Measurements from ENCODE around the gene B4GALT5. TPM values are rescaled to one million over a fixed set of nuclear protein-coding genes. Genes with fewer than 3 reads are reported as not detected.

The B4GALT5 gene
- polyA plus RNA-seq, 6 donors from 2014 or later = 0.60 to 0.87 (median 0.71) TPM; not detected in 1

DNA sequence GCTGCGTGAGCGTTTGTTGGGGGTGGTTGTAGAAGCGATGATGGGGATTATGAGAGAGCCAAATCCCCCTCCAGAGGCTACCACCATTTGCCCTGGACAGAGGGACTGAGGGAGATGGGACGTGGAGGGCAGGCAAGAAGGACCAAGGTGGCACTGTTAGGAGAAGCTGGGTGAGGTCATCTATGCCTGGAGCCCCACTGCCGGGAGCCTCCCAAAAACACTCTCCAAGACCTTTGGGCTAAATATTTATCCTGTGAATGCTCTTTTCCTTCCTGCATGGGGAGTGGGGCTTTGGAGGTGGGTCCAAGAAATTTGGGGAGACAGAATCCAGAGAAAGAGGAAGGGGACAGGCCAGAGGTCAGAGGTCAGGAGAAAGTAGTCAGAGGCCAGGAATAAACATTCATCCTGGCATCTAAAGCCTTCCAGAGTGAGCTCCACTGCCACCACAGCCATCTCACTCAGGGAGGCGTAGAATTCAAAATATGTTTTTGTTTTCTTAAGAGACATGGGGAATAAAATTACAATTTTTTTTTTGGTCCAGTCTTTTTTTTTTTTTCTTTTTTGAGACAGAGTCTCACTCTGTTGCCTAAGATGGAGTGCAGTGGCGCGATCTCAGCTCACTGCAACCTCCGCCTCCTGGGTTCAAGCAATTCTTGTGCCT is 128.0 kb downstream of the B4GALT5 start:
- peaks cover 0 to 17% of the 10 kb centered on the region in 2 donors for H3K36me3 Mint-ChIP-seq

DNA sequence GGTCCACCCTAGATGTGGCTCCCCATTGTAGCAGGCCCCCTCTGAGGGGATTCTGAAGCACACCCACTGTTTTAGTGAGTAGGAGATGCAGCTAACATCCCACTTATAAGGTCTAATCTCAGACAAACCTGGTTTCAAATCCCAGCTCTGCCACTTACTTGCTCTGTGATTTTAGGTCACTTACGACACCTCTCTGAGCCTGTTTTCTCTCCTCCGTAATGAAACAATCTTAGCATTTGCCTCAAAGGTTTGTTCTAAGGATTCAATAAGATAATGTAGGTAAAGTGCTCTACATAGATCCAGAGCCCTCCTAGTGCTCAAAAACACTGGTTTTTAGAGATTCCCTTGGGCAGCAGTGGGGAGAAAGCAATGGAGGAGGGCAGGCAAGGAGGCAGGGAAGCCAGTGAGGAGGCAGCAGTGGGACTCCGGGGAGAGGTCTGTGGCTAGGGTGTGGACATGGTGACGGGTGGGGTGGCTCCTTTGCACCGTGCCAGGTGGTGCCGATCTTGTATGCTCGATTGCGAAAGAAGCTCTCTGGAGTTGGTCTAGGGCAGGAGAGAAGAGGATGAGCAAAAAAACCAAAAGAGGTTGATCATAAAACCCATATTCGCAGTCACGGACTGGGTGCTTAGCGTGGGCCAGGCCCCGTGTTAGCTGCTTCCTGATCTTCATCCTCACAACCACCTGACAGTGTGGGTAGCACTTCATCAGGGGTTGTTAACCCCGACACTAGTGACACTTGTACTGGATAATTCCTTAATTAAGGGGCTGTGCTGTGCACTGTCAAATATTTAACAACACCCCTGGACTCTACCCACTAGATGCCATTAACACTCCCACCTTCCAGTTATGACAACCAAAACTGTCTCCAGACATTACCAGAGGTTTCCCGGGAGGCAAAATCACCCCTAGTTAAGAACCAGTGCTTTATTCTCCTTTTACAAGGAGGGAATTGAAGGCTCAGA is 129.0 kb downstream of the B4GALT5 start:
- Mint-ChIP-seq H3K27ac (peak overlapping the region in 1 of 6 donors; percentile 66), H3K36me3 (peaks cover 0 to 9% of the 10 kb centered on the region in 2 donors), H3K9me3 (peaks cover 4 to 11% (median 6%) of the 10 kb centered on the region in 7 donors), H3K27me3 (peaks cover 19 to 38% (median 34%) of the 10 kb centered on the region in 3 donors), H3K4me3 (no peak overlapping the region), H3K4me1 (no peaks in the 10 kb centered on the region)
- no peak for DNase-seq
- no peak for ATAC-seq (ENCODE audit: low read depth in 2 of 2)

More for the DNA sequence above, 128.0 kb downstream of the B4GALT5 start:
- Mint-ChIP-seq H3K27me3 (peaks cover 24 to 42% (median 36%) of the 10 kb centered on the region in 3 donors), H3K9me3 (peaks cover 7 to 17% (median 12%) of the 10 kb centered on the region in 7 donors), H3K4me1 (peaks cover 7 to 8% (median 7%) of the 10 kb centered on the region in 3 donors), H3K27ac (no peak overlapping the region), H3K4me3 (no peak overlapping the region)
- no peak for ATAC-seq (ENCODE audit: low read depth in 2 of 2)
- no peak for DNase-seq

DNA sequence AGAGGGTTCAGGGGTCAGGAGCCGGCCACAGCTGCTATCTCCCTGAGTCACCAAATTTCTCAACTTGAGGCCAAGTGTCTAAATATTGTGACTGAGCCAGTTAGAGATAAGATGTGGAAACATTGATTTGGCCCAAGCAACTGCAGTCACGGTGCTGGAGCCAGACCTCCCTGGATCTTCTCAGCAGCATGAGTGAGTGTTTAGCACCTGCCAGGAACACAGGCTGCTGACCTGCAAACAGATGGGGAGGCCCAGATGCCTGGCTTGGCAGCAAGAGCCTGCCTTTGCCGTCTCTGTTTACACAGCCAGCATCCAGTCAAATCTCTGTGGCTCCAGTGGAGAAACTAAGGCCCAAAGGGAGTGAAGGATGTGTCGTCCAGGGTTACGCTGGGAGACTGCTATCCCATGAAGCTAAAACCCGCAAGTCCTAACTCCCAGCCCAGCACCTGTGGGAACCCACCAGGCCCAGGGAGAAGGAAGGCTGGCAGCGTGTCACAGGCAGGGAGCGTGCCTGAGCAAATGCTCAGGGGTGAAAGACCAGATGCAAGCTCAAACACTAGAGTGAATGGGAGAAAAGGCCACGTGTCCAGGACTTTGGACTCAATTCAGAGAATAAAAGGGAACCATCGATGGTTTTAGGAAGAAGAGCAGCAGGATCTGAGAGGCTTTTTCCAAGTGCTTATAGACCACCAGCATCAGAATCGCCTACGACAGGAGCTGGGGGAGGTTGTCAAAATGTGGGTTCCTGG is 129.8 kb downstream of the B4GALT5 start:
- H3K4me3 Mint-ChIP-seq = no peak overlapping the region
- DNase-seq (no peak), ATAC-seq (ENCODE audit: low read depth in 2 of 2) (no peak)
- H3K9me3 Mint-ChIP-seq = peaks cover 3 to 7% (median 5%) of the 10 kb centered on the region in 7 donors
- no peaks in the 10 kb centered on the region for H3K4me1 Mint-ChIP-seq
- peaks cover 19 to 41% (median 35%) of the 10 kb centered on the region in 3 donors for H3K27me3 Mint-ChIP-seq
- peaks cover 0 to 8% of the 10 kb centered on the region in 2 donors for H3K36me3 Mint-ChIP-seq
- H3K27ac Mint-ChIP-seq = peak overlapping the region in 1 of 6 donors; percentile 68

DNA sequence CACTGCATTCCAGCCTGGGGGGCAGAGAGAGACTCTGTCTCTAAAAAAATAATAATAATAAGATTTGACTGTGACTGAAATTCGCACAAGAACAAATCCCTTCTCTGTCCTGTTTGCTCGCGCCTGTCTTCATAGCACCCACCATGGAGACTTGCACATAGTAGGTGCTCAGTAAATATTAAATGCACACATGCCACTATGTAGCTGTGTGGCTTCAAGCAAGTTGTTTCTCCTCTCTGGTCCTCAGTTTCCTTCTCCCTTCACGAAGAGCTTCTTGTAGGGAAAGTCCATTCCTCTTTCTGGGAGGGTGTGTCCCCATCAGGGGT is 130.4 kb downstream of the B4GALT5 start:
- H3K4me1 Mint-ChIP-seq = no peaks in the 10 kb centered on the region
- no peak for ATAC-seq (ENCODE audit: low read depth in 2 of 2)
- H3K36me3 Mint-ChIP-seq = peaks cover 0 to 8% of the 10 kb centered on the region in 2 donors
- no peak for DNase-seq
- peaks cover 3 to 7% (median 5%) of the 10 kb centered on the region in 7 donors for H3K9me3 Mint-ChIP-seq
- H3K27ac Mint-ChIP-seq = no peak overlapping the region
- peaks cover 19 to 41% (median 35%) of the 10 kb centered on the region in 3 donors for H3K27me3 Mint-ChIP-seq
- no peak overlapping the region for H3K4me3 Mint-ChIP-seq

Other genes with a start within 250 kb of the B4GALT5 start
- gene KCNB1, start 231.2 kb downstream of the B4GALT5 start, polyA plus RNA-seq (ENCODE audit: low read depth in 6 of 6) = under 1 TPM in 2 of 6 donors, not detected in 4; 0.05 to 0.15 TPM
- gene PTGIS, start 145.7 kb downstream of the B4GALT5 start, polyA plus RNA-seq (ENCODE audit: low read depth in 6 of 6) = not detected
- gene SLC9A8, start 99.0 kb upstream of the B4GALT5 start, polyA plus RNA-seq (ENCODE audit: low read depth in 6 of 6) = 10 to 100 TPM in 3 of 6 donors, 1 to 10 TPM in 3; 6.4 to 14.2 (median 10.7) TPM
- gene SPATA2, start 201.7 kb upstream of the B4GALT5 start, polyA plus RNA-seq (ENCODE audit: low read depth in 6 of 6) = 1 to 10 TPM; 4.0 to 8.5 (median 4.7) TPM
- 100 to 1,000 TPM in 5 of 6 donors, 10 to 100 TPM in 1; 96.6 to 137 (median 122) TPM for gene RNF114, start 222.5 kb upstream of the B4GALT5 start, polyA plus RNA-seq (ENCODE audit: low read depth in 6 of 6)